Sciatic nerve (tissue), 2 donors: ENCODE measurements around the gene ANO3. TPM values are rescaled to one million over a fixed set of nuclear protein-coding genes. Genes with fewer than 3 reads are reported as not detected.
"Not testable (repeated sequence)": the region's sequence is repeated elsewhere in the genome, so short reads cannot be mapped to it uniquely, and the experiment has no call there.

Experiments
- ATAC-seq: fragments of 200-7000 bp; cut with Tn5 transposase; one replicate; pipeline ENCODE4 v1.9.1; 2020; ENCODE audit warnings: mild to moderate bottlenecking, moderate library complexity
- DNase-seq: peaks from one replicate; pipeline ENCODE4 v3.0.0-alpha.2; 2020; ENCODE audit warnings: low spot score
- intact Hi-C: fragments of 100-400 bp; cut with DNase I; formaldehyde crosslinking; loops from one replicate; pipeline ENCODE4 v1.14.2; 2022
- total RNA-seq: library from RNA; stranded (reverse); fragmentation: NEBNext Ultra II Directional; extraction: Animal tissue kit (Norgen Biotek cat#: 25700); gene quantifications from one replicate; pipeline ENCODE4 v1.2.1, GENCODE V29; 2021
- donor health status: DM: no; HTN: no; CAD: no.
- donor health status: DM: no; HTN: no; CAD: no.

The ANO3 gene
- total RNA-seq = 0.76 TPM

- peak; percentile 84 for ATAC-seq
- intact Hi-C loops = loop anchor here (10.0 kb wide), 1 partner anchor 1123 kb away; no protein-coding TSS in a partner anchor
- peak; percentile 72 for DNase-seq
Measured at GRCh38 chr11:26331911-26332571, at the start of gene ANO3. ANO3 (plus strand) TSS chr11:26332130; CDS start chr11:26332276, 146 bp downstream.

- ATAC-seq = no peak
- intact Hi-C loops = no loop called here
- DNase-seq = no peak
Measured at GRCh38 chr11:26283852-26284408, 48.0 kb upstream of the ANO3 start.

GRCh38 chr11:26285608-26286007 is 46.3 kb upstream of the ANO3 start:
- ATAC-seq (no peak), DNase-seq (no peak)
- intact Hi-C loops = no loop called here

GRCh38 chr11:26286472-26287066 is 45.4 kb upstream of the ANO3 start:
- DNase-seq (no peak), ATAC-seq (no peak)
- intact Hi-C loops = no loop called here

DNA sequence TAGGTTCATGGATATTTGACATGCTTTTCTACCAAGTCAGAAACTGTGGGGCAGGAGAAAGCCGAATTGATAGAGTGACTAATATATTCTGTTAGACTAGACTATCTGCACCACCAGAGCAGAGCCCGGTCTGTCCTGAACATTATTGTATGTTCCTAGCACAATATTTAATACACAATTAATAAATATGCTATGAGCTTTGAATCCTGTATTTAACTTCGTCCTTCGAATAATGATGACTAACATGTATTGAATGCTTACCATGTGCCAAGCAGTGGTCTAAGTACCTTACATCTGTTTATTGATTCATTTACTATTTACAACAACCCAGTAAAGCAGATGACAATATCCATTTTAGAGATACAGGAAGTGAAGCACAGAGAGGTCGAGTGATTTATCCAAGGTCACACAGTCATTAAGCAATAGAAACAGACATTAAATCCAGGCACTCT is 44.8 kb upstream of the ANO3 start:
- ATAC-seq (no peak), DNase-seq (no peak)
- intact Hi-C loops = no loop called here

DNA sequence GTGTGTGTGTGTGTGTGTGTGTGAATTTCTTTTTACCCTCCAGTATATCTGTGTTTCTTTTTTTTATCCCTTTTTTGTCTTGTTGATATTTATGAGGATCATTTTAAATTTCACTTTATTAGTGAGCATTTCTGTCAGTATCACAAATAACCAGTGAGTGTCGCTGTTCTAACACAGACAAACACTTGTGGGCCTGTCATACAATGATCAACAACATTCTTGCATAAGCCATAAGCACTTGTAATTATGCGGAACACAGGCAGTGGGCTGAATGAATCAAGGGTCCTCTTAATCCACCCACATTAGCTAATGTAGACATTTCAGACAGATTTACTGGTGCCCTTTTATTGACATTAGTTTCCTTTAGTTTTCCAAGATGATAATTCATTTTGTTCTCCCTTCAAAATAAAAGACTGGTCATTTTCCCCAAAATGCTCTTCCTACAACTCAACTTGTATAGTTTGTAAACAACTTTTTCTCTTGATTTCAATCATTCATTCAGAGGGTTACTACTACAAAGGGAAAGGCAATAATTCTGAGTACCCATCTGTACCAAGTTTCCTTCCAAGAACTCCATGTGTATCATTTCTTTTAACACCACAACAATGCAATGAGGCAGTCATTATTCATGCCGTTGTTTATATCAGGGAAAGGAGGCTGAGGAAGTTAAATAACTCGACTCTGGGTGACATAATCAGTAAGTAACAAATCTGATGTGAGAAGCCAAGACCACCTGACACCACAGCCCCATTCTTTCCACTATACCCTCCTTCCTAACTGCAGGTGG is 34.5 kb upstream of the ANO3 start:
- no peak for DNase-seq
- intact Hi-C loops = no loop called here
- peak; percentile 85 for ATAC-seq

DNA sequence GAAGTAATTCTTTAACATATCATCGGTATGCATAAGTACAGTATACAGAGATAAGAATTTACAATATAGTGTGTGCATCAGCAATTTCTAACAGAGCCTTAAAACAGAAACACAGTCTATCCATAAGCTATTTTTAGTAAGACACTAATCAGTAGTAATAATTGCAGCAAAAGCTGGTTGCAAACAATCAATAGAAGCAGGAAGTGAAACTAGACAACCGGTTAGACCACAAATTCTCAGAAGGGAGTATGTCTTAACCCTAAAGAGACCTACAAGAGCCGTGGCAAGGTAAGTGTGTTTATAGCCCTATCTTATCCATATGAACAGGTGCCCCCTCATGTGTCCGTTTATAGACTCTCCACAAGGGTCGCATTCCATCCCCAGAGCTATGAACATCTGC is 15.6 kb upstream of the ANO3 start:
- DNase-seq, ATAC-seq, intact Hi-C loops: not testable (repeated sequence)

GRCh38 chr11:26319906-26320305 is 12.0 kb upstream of the ANO3 start:
- no peak for DNase-seq
- intact Hi-C loops = no loop called here
- ATAC-seq = no peak

DNA sequence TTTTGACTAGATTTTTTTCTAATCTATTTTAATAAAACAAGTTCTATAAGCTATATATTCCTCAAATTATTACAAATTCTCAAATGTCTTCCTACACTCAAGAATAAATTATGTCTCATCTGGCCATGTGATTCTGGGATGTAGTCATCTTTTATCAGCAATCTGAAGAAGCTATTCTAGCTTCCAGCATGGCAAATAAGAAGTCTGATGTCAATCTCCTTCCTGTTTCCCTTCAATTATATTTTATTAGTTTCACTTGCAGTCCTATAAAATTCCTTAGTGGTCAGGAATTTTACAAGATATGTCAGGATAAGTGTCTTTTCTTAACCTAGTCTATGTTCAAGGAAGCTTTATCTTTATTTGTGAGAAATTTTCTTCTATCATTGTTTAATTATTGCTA is 10.4 kb upstream of the ANO3 start:
- DNase-seq = no peak
- intact Hi-C loops = no loop called here
- ATAC-seq = no peak

DNA sequence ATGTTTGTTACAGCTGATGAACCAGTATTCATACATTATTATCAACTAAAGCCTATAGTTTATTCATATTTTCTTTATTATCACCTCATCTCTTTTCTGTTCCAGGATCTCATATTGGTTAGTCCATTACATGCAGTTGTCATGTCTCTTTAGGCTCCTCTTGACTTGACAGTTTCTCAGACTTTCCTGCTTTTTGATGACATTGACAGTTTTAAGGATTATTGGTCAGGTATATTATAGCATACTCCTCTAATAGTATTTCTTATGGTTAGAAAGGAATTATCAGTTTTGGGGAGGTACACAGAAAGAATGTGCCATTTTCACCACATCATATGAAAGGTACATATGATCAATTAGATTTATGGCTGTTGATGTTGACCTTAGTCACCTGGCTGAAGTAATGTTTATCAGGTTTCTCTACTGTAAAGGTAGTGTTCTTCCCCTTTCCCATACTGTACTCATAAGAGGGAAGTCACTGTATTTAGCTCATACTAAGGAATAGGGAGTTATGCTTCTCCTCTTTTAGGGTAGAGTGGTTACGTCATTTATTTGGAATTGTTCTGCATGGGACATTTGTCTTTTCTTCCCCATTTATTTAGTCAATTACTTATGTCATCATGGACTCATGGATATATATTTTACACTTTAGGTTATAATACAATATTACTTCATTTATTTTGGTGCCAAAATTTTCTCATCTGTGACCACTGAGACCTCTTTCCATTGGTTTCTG is 9.4 kb upstream of the ANO3 start:
- intact Hi-C loops = no loop called here
- no peak for DNase-seq
- ATAC-seq = no peak

DNA sequence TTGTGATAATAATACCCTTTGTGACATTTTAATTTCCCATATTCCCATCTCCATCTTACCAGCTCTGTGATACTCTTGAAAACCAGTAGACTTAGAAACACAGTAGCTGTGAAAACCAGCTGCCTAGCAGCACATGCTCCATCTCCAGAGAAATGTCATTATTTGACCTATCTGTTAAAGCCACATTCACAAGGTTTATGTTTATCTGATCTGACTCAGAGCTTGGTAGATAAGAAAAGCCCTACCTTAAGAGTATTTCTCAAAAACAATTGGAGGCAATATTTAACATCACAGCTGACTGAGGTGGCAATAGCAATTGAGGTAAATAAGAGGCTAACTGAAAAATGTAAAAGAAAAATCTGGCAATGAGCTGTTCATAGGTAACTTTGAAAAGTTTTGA is 8.1 kb upstream of the ANO3 start:
- intact Hi-C loops = no loop called here
- DNase-seq = no peak

DNA sequence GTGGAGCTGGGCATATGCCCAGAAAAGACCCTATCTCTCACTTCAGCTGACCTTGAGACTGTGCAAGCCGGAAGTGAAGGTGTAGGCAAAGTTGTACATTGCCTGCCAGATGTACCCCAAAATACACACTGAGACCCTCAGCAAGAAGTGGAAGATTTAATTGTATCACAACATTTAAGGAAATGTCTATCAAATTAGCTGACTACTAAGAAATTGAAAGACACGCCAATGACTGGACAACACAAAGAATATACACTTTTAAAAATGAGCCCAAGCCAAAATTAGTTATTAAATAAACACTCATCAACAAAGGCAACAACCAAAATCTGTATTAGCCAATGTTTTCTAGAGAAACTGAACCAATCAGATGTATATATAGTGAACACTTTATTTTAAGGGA is 7.7 kb upstream of the ANO3 start:
- DNase-seq (no peak), ATAC-seq (no peak)
- intact Hi-C loops = no loop called here

More for the DNA sequence above, 8.1 kb upstream of the ANO3 start:
- ATAC-seq = no peak

DNA sequence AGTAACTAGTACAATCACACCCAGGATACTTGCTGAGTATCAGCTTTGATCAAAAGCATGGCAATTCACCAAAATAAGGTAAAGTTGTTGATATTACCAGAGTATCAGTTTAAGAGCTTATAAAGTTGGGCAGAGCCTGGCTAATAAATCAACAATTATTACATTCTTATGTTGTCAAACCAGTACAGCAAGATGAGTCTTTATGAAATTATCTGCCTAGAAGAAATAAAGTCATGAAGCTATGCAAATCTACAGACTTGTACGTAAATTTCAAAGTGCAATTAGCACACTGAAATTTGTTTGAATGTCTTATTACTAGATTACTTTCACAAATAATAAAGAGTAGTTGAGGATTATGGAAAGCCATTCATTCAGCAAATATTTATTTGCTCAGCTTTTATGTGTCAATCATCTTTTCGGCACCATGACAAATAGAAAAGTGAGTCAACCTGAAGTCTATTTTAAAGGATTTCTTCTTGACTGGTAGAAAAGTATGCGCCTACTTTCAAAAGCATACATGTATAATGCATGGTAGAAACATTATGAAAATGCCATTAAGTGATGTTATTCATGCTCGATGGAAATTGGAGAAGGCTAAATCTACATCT is 5.0 kb upstream of the ANO3 start:
- DNase-seq (no peak), ATAC-seq (no peak)
- intact Hi-C loops = no loop called here

DNA sequence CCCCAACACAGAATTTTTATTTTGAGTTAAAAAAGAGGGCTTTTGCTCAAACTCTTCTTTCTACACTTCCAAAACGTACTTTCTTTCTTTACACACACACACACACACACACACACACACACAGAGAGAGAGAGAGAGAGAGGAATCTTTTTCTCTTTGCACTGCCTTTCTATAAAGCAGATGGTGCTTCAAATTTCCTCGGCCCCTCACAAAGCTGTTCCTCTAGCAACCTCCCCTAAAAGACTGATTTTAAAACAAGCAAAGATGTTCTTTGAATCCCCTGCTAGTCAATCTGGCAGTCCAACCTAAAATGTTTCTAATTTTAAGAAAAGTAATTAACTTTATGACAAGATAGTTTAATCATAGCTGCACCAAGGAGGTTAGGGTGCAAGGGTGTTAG is 2.7 kb upstream of the ANO3 start:
- DNase-seq (no peak), ATAC-seq (no peak)
- intact Hi-C loops = no loop called here

DNA sequence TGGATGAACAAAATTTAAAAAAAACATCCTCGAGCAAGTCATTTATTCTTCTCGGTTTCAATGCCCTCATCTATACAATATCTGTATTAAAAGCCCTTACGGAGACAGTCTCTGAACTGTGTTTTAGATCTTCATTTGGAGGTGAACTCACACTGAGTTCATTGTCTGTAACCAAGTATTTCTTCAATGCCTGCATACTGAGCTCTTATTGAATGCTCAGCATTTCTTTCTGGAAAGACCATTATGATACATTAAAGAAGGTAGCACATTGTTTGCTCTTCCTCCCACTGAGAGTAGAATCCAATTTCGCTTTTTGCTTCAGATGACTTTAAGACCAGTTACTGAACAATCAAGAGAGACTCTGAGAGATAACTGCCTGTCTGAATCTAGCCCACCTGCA is 1.7 kb upstream of the ANO3 start:
- intact Hi-C loops = loop anchor here (10.0 kb wide), 1 partner anchor 1125 kb away; no protein-coding TSS in a partner anchor
- DNase-seq (no peak), ATAC-seq (no peak)

GRCh38 chr11:26332572-26332915 is 614 bp downstream of the ANO3 start:
- DNase-seq (no peak), ATAC-seq (no peak)
- intact Hi-C loops = loop anchor here (10.0 kb wide), 1 partner anchor 1122 kb away; no protein-coding TSS in a partner anchor

DNA sequence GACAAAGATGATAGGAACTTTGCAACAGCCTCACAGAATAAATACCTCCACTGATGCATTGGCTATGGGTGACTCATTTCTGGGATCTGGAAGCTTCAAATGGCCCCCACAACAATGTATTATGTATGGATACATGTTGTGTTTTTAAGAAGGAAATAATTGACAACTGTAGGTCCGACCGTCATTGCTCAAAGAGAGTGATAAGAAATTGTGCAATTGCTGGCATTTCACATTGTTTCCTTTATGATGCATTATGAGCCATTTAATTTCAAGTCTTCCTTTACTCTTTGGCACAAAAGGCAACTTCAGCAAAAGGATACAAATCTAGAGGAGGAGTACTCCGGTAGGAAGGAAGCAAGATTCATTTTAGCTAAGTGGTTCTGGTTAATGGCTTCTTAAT is 2.0 kb downstream of the ANO3 start:
- intact Hi-C loops = loop anchor here (10.0 kb wide), 1 partner anchor 1121 kb away; no protein-coding TSS in a partner anchor
- DNase-seq (no peak), ATAC-seq (no peak)

- ATAC-seq = no peak
- DNase-seq = no peak
- intact Hi-C loops = loop anchor here (10.0 kb wide), 1 partner anchor 1119 kb away; no protein-coding TSS in a partner anchor
Measured at GRCh38 chr11:26335903-26336302, 4.0 kb downstream of the ANO3 start.

DNA sequence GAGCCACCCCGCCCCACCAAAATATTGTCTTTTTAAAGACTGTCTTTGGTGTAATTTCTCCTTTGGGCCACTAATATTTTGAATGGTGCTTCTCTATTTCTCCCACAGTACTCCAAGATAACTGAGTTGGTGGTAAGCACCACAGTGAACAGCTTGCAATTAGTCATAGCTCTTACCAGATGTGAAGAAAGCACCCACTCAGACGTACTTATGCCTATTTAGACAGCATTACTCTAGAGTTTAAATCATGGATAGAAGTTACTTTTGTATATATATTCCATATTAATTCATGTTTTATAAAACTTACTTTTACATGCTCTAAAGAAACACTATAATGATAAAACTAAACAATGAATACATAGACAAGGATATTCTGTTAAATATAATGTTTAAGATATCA is 12.7 kb downstream of the ANO3 start:
- intact Hi-C loops = no loop called here
- no peak for ATAC-seq
- DNase-seq = no peak
